GOT3 (cell line): ENCODE results near the gene LYRM1.
"Not testable (repeated sequence)": the region's sequence is repeated elsewhere in the genome, so short reads cannot be mapped to it uniquely, and the experiment has no call there.

Experiments used
- DNase-seq: peaks from one replicate; lab custom pipeline; 2025; ENCODE audit warnings: mixed read lengths; lab: John Stamatoyannopoulos, UW

The LYRM1 gene

GRCh38 chr16:20902426-20902825 is 1.9 kb downstream of the LYRM1 start:
- no peak for DNase-seq

- DNase-seq: no peak
Observed at GRCh38 chr16:20903116-20903898, 2.7 kb downstream of the LYRM1 start.

GRCh38 chr16:20903899-20904506 is 3.4 kb downstream of the LYRM1 start:
- DNase-seq: no peak

GRCh38 chr16:20904507-20905081 is 4.0 kb downstream of the LYRM1 start:
- DNase-seq: no peak

GRCh38 chr16:20905576-20905975 is 5.0 kb downstream of the LYRM1 start:
- DNase-seq: no peak

- no peak for DNase-seq
Observed at GRCh38 chr16:20906341-20907255, 6.0 kb downstream of the LYRM1 start.

GRCh38 chr16:20910781-20911321 is 10.3 kb downstream of the LYRM1 start:
- no peak for DNase-seq

- no peak for DNase-seq
Observed at GRCh38 chr16:20911361-20911760, 10.8 kb downstream of the LYRM1 start.

- DNase-seq: no peak
Observed at GRCh38 chr16:20916289-20916688, 15.7 kb downstream of the LYRM1 start.

- no peak for DNase-seq
Observed at GRCh38 chr16:20916942-20917341, 16.4 kb downstream of the LYRM1 start.

- DNase-seq: no peak
Observed at GRCh38 chr16:20918486-20919239, 18.1 kb downstream of the LYRM1 start.

GRCh38 chr16:20920091-20920490 is 19.5 kb downstream of the LYRM1 start:
- DNase-seq: no peak

GRCh38 chr16:20920799-20921198 is 20.2 kb downstream of the LYRM1 start:
- DNase-seq: no peak

GRCh38 chr16:20923876-20924275 is 23.3 kb downstream of the LYRM1 start:
- DNase-seq: no peak

GRCh38 chr16:20925751-20926150 is 25.2 kb downstream of the LYRM1 start:
- DNase-seq: no peak

GRCh38 chr16:20928774-20929411 is 28.3 kb downstream of the LYRM1 start:
- no peak for DNase-seq

GRCh38 chr16:20929676-20930364 is 29.2 kb downstream of the LYRM1 start:
- DNase-seq: not testable (repeated sequence)

GRCh38 chr16:20930365-20930690 is 29.8 kb downstream of the LYRM1 start:
- no peak for DNase-seq

GRCh38 chr16:20931066-20931600 is 30.6 kb downstream of the LYRM1 start:
- DNase-seq: no peak

GRCh38 chr16:20933589-20933988 is 33.0 kb downstream of the LYRM1 start:
- DNase-seq: no peak
